Urinary bladder (tissue), 4 donors: ENCODE measurements around the gene KHDC4. TPM values are rescaled to one million over a fixed set of nuclear protein-coding genes. Genes with fewer than 3 reads are reported as not detected.
A peak's percentile ranks its signal among the peaks of the same experiment; 100 is the strongest.
"Not testable (repeated sequence)": the region's sequence is repeated elsewhere in the genome, so short reads cannot be mapped to it uniquely, and the experiment has no call there.

Experiments
- DNase-seq: peaks from one replicate; pipeline ENCODE4 v3.0.0-alpha.2; 2015; ENCODE audit errors: extremely low spot score
- H3K27ac ChIP-seq: one replicate; pipeline ENCODE4 v1.5.1; 2013; ENCODE audit warnings: low read depth, mild to moderate bottlenecking, moderate library complexity
- H3K36me3 ChIP-seq: one replicate; pipeline ENCODE4 v1.6.1; 2013; ENCODE audit warnings: mild to moderate bottlenecking, moderate library complexity; ENCODE audit not compliant: insufficient read depth
- H3K4me1 ChIP-seq: one replicate; pipeline ENCODE4 v1.6.1; 2013; ENCODE audit warnings: mild to moderate bottlenecking, moderate library complexity; ENCODE audit not compliant: insufficient read depth
- H3K4me3 ChIP-seq: one replicate; pipeline ENCODE4 v1.5.1; 2013; ENCODE audit warnings: low read depth, low read length
- WGBS: extraction: QIAGEN DNeasy Blood & Tissue Kit; methylation state at CpG from one replicate; pipeline ENCODE4 v1.1.7; 2013; 5-methylcytosine and 5-hydroxymethylcytosine counted together
- polyA plus RNA-seq: library from polyadenylated mRNA; stranded (reverse); fragments of 200-250 nt; gene quantifications from one replicate; pipeline ENCODE4 v1.2.3, GENCODE V29; 2013
- total RNA-seq: library from RNA; depleted of rRNA; stranded (reverse); fragments of >200 nt; gene quantifications from one replicate; pipeline ENCODE4 v1.2.3, GENCODE V29; 2014
- donor health status: healthy with polysubstance abuse.
- donor health status: healthy.

Gene KHDC4
- total and polyA plus RNA-seq, 2 donors: 24.4 to 45.0 TPM

DNA sequence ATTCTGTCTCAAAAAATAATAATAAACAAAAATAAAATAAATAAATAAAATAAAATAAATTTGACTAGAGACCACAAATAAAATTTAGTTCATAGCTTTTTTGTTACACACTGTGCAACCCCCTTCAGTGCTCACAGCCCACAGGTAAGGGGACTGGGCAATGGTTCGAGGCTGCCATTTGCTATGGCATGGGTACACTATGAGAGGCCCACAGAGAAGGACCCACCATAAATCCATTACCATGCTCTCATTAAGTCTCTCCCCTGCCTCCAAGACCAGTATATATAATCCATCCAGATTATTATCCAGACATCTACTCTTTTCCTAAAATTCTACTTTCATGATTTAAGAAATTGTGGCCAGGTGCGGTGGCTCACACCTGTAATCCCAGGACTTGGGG lies 14.4 kb downstream of the KHDC4 start:
- 96% methylated on average over 2 of the region's 2 CpGs for WGBS
- peaks cover 14% of the 10 kb centered on the region for H3K36me3 ChIP-seq
- no peaks in the 10 kb centered on the region for H3K4me1 ChIP-seq
- no peak for DNase-seq
- no peak overlapping the region for H3K4me3 ChIP-seq
- H3K27ac ChIP-seq: no peak overlapping the region

DNA sequence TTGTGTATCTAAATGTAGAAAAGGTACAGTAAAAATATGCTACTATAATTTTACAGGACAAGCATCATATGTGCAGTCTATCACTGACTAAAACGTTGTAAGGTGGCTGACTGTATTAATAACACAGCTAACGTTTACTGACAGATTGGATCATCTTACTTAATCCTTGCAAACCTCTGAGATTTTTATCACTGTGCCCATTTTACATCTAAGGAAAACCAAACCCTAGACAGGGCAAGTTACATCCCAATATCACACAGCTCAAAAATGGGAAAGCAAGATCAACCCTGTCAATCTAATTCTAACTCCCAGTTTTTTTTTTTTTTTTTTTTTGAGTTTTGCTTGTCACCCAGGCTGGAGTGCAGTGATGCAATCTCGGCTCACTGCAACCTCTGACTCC lies 15.6 kb downstream of the KHDC4 start:
- WGBS: 72% methylated on average over 3 of the region's 3 CpGs
- no peak for DNase-seq
- H3K4me1 ChIP-seq: no peaks in the 10 kb centered on the region
- H3K4me3 ChIP-seq: no peak overlapping the region
- H3K36me3 ChIP-seq: peaks cover 14% of the 10 kb centered on the region
- no peak overlapping the region for H3K27ac ChIP-seq

DNA sequence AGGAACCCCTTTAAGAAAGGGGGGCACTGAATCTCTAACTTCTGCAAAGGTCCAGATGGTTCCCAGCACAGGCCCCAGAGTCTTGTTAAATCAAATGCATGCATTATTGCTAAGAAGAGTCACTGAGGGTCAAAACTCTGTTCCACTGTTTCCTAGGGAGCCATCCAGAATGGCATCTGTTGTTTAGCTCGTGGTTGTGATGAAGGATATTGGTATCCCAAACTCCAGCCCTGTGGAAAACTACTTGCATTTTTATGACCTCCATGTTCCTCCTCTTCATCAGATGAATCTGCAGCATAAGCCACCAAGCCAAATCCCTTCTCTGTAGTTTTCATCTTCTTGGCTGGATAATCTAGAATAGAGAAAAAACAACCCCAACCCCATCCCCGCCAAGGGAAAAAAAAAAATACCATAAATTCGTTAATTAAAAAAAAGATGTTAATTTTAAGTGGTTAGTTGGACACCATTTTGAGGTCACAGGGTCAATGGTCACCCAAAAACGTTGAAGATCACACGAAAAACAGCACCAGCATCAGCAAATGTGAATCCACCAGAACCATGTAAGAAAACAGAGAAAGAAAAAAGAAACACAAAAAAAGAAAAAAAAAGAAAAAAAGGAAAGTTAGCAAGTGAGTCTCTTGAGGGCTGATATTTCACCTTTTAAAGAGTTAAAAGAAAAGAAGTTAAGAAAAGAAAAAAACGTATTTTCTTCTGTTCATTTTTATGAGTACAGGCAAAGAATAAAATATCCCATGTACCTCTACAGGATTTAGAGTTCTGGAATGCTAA lies 20.1 kb downstream of the KHDC4 start:
- WGBS: 70% methylated on average over 6 of the region's 6 CpGs
- no peaks in the 10 kb centered on the region for H3K4me1 ChIP-seq
- peaks cover 12% of the 10 kb centered on the region for H3K36me3 ChIP-seq
- DNase-seq: no peak
- no peak overlapping the region for H3K27ac ChIP-seq
- H3K4me3 ChIP-seq: no peak overlapping the region

DNA sequence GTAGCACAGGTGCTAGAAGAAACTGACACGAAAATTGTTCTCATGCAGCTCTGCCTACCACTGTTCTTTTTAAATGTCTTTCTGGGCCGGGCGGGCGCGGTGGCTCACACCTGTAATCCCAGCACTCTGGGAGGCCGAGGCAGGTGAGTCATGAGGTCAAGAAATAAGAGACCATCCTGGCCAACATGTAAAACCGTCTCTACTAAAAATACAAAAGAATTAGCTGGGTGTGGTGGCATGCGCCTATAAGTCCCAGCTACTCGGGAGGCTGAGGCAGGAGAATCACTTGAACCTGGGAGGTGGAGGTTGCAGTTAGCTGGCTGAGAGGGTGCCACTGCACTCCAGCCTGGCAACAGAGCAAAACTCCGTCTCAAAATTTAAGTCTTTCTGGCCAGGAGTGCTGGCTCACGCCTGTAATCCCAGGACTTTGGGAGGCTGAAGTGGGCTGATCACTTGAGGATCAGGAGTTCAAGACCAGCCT lies 22.1 kb downstream of the KHDC4 start:
- Histone ChIP-seq H3K27ac (no peak overlapping the region), H3K4me3 (no peak overlapping the region), H3K36me3 (peaks cover 4% of the 10 kb centered on the region)

DNA sequence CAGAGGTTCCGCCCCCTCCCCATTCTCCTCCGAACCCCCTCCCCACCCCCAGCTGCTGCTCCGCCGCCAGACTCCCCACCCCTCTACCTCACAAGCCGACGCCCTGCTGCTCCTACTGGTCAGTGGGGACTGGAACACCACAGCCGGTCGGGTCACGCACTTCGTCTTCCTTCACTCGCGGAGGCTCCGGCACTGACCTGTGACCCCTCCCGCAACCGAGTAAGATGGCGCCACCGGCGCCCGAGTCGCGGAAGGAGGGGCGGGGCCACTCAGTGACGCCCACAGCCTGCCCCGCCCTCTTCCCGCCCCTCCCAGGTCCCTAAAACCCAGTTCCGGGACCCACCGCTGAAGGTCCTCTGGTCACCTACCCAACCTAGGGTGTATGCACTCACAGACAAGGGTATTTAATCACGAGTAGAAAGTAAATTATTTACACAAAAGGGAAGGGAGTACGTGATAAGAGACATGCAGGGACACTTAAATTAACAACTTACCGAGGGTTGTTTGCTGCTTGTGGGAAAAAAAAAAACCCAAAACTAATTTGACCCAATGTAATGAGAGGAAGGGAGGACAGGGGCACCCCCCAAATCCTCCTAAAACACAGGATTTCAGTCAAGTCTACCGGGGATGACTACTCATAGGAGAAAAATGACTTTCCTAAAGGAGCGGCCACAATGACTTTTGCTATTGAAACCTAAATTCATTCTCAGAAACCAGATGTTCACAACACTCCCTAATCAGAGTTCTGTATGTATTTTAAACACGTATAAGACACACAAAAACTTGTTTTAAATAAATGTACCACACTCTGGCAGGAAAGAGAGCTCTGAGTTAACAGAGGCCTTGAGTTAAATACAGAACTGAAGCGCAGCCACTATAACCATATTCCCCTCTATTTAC lies 22.8 kb downstream of the KHDC4 start, which contains the start of gene RIT1:
TSS of gene RIT1 (minus strand) at position 194 of the 900 bp plus-strand sequence. CDS start 588 bp downstream, outside the sequence.
- DNase-seq: no peak
- WGBS: 6% methylated on average over 34 of the region's 34 CpGs
- H3K4me1 ChIP-seq: no peaks in the 10 kb centered on the region
- peak within 1 kb of the TSS; percentile 83 for H3K27ac ChIP-seq
- peaks cover 3% of the 10 kb centered on the region for H3K36me3 ChIP-seq
- peak within 1 kb of the TSS; percentile 83 for H3K4me3 ChIP-seq

More for the DNA sequence above, 22.1 kb downstream of the KHDC4 start:
- 83% methylated on average over 11 of the region's 11 CpGs for WGBS
- H3K4me1 ChIP-seq: no peaks in the 10 kb centered on the region
- DNase-seq: no peak

DNA sequence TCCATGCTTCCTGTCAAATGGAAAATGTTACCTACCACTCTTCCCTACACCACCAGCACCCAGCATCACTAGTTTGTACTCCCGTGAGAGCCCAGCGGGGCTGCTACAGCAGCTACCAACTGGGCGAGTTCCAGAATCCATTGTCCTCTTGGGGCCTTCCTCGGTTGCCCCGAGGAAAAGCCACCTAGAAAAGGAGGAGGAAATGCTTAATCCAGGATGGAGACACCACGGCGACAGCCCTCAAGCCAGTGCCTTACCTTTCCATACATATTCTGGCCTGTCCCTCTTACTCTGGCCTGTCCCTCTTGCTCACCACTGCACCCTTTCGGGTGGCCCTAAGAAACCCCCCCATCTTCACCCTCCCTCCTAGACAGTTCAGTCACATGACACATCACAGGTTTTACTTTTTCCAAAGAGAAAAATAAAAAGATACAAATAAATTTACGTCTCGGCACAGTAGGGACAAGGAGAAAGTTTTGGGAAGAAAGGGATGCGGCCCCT lies 23.5 kb downstream of the KHDC4 start:
- 2% methylated on average over 11 of the region's 11 CpGs for WGBS
- Histone ChIP-seq H3K27ac (peak overlapping the region; percentile 83), H3K4me3 (peak overlapping the region; percentile 83), H3K36me3 (peaks cover 3% of the 10 kb centered on the region), H3K4me1 (no peaks in the 10 kb centered on the region)
- no peak for DNase-seq

DNA sequence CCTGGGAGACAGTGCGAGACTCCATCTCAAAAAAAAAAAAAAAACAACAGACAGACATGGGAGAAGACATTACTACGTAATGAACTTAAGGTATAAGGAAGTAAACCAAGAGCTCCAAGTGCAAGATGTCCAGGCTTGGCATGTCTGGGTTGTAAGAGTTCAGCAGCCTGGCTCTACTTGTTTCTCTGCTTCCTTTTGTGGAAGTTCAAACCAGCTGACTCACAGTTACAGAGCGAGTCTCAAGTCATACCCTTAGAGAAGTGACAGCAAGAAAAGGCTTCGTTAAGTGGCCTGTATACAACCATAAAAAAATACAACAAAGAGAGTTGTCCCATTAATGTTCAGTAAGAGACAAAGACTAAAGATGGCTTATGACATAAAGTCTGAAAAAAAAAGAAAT lies 24.3 kb downstream of the KHDC4 start:
- WGBS: 67% methylated on average over 4 of the region's 4 CpGs
- Histone ChIP-seq H3K4me3 (no peak overlapping the region), H3K36me3 (peaks cover 3% of the 10 kb centered on the region), H3K27ac (no peak overlapping the region), H3K4me1 (no peaks in the 10 kb centered on the region)
- DNase-seq: no peak

DNA sequence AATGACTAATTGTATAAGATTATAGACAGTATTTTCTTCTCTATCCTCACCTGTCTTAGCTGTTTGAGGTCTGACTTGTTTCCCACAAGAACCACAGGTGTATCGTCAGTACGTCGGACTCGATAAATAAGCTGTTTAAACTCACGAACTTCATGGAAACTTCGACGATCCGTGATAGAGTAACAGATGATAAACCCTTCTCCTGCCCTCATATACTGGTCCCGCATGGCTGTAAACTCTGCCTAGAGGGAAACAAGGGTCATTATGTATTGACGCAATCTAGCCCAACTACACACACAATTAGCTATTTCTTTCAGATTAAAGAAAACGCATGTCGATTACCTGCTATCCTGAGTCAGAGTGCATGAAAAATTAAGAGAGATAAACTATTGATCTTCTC lies 30.0 kb downstream of the KHDC4 start:
- Histone ChIP-seq H3K36me3 (peaks cover 14% of the 10 kb centered on the region), H3K27ac (no peak overlapping the region), H3K4me3 (no peak overlapping the region), H3K4me1 (no peaks in the 10 kb centered on the region)
- DNase-seq: no peak
- 95% methylated on average over 12 of the region's 12 CpGs for WGBS

DNA sequence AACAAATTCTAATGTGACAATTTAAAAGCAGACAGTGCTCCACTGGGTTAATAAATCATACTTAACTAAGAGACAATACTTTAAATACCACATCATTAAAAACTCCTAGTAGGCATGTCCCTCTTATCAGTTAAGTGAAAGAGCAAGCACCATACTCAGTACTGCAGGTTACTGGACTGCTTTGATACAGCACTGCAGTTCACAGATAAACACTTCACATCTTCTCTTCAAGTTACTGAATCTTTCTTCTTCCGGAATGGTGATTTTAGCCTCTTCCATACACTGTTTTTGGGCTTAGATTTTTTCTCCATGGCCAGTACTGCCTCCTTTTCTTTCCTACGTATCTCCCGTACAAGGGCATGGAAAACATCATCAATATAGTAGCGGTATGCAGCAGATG lies 34.1 kb downstream of the KHDC4 start:
- H3K4me1 ChIP-seq: no peaks in the 10 kb centered on the region
- WGBS: 85% methylated on average over 4 of the region's 4 CpGs
- DNase-seq: no peak
- H3K36me3 ChIP-seq: peaks cover 14% of the 10 kb centered on the region
- H3K27ac ChIP-seq: no peak overlapping the region
- H3K4me3 ChIP-seq: no peak overlapping the region

DNA sequence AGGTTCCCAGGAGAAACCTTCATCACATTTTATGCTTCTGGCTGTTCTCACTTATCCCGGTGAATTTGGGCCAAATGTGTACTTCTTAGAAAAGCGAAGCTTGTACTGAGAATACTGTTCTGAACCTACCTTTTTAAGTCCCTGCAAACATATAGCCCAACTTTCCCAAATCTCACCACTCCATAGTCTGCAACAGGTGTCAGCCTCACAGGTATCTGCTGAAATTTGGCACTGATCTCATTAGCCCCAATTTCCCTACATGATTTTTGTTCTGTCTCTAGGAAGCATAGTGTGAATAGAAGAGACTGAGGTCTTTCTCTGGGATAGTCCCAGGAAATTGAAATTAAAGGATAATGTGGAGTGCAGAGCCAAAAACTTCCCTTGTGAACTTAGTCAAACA lies 34.5 kb downstream of the KHDC4 start:
- H3K4me1 ChIP-seq: no peaks in the 10 kb centered on the region
- H3K4me3 ChIP-seq: no peak overlapping the region
- no peak for DNase-seq
- 92% methylated on average over 2 of the region's 2 CpGs for WGBS
- H3K36me3 ChIP-seq: peaks cover 14% of the 10 kb centered on the region
- no peak overlapping the region for H3K27ac ChIP-seq

DNA sequence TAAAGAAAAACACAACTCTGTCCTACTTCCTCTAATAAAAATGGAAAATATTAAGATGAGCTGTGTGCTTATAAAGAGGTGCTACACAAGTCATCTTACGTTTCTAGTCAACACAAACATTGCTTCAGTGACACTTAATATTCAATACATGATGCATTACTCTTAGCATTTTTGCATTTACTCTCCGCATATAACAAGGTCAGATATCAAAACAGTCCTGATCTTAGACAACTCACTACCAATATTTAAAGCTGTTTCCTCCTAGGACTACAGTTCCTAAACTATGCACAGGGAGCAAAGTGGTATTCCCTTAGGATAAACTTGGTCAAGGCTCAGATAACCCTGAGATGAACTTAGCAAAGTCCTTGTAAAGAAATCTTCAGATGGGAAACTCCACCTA lies 35.3 kb downstream of the KHDC4 start:
- Histone ChIP-seq H3K4me1 (no peaks in the 10 kb centered on the region), H3K36me3 (peaks cover 12% of the 10 kb centered on the region), H3K4me3 (no peak overlapping the region), H3K27ac (no peak overlapping the region)
- 56% methylated on average over 2 of the region's 2 CpGs for WGBS
- DNase-seq: no peak

DNA sequence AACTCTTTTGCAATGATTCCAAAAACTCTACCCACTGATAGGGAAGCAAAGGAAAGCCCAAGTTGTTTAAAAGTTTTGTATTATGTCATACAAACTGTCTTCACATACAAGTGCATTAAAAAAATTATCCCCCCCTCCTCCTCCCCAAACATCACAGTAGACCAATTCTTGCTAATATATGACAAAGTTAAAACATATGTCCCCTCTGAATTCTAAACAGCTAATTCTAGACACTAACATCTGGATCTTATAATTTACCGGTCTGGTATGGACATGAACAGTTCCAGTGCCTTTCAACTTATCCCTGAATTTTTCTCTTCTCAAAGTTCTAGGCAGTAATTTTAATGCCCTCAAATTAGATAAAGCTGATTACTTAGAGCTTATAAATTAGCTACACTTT lies 36.5 kb downstream of the KHDC4 start:
- Histone ChIP-seq H3K36me3 (peaks cover 12% of the 10 kb centered on the region), H3K27ac (no peak overlapping the region), H3K4me1 (no peaks in the 10 kb centered on the region), H3K4me3 (no peak overlapping the region)
- DNase-seq: no peak
- WGBS: 71% methylated on average over 1 of the region's 1 CpG

DNA sequence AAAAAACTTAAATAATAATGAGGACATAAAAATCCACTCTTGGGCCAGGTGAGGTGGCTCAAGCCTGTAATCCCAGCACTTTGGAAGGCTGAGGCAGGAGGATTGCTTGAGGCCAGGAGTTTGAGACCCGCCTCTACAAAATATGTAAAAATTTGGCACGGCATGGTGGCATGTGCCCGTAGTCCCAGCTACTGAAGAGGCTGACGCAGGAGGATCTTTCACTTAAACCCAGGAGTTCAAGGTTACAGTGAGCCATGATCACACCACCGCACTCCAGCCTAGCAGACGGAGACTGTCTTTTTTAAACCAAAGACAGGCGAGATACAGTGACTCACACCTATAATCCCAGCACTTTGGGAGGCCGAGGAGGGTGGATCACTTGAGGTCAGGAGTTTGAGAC lies 37.7 kb downstream of the KHDC4 start:
- not testable (repeated sequence) for H3K4me3 ChIP-seq, H3K4me1 ChIP-seq, H3K36me3 ChIP-seq, H3K27ac ChIP-seq, DNase-seq
- WGBS: 91% methylated on average over 8 of the region's 8 CpGs
